ENCODE data around the gene SYNE2.

DNA sequence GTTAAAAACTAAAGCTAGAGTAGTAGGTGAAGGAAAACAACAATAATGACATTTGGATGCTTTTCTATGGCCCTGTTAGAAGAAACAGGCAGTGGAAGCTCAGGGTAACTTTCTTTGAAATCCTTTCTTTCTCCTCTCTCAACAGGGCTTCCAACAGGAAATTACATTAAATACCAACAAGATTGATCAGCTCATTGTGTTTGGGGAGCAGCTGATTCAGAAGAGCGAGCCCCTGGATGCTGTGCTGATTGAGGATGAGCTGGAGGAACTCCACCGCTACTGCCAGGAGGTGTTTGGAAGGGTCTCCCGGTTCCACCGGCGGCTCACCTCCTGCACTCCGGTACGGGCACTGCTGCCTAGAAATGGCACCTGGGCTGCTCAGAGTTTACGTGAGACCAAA, 359.9 kb downstream of the SYNE2 start:
- TF ChIP-seq, protein P1, sequence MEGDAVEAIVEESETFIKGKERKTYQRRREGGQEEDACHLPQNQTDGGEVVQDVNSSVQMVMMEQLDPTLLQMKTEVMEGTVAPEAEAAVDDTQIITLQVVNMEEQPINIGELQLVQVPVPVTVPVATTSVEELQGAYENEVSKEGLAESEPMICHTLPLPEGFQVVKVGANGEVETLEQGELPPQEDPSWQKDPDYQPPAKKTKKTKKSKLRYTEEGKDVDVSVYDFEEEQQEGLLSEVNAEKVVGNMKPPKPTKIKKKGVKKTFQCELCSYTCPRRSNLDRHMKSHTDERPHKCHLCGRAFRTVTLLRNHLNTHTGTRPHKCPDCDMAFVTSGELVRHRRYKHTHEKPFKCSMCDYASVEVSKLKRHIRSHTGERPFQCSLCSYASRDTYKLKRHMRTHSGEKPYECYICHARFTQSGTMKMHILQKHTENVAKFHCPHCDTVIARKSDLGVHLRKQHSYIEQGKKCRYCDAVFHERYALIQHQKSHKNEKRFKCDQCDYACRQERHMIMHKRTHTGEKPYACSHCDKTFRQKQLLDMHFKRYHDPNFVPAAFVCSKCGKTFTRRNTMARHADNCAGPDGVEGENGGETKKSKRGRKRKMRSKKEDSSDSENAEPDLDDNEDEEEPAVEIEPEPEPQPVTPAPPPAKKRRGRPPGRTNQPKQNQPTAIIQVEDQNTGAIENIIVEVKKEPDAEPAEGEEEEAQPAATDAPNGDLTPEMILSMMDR (IDR thresholded peaks at IDR 0.05) = no peak
- TF ChIP-seq POLR2A (IDR thresholded peaks at IDR 0.05) = no peak
